GM15510 (cell line): ENCODE measurements around the gene MOCOS.

Experiments
- POLR2A ChIP-seq: IDR thresholded peaks from 3 replicates; pipeline ENCODE4 v1.6.1; 2011; ENCODE audit warnings: borderline replicate concordance; ENCODE audit not compliant: insufficient read length; ENCODE audit errors: extremely low read depth

MOCOS gene

GRCh38 chr18:36312806-36313395 is 125.6 kb downstream of the MOCOS start:
- no peak for TF ChIP-seq POLR2A

- TF ChIP-seq POLR2A = no peak
These were observed 126.8 kb downstream of the MOCOS start for GRCh38 chr18:36314098-36314497.

GRCh38 chr18:36314754-36315153 is 127.5 kb downstream of the MOCOS start:
- TF ChIP-seq POLR2A = no peak

- TF ChIP-seq POLR2A = no peak
These were observed 128.4 kb downstream of the MOCOS start for GRCh38 chr18:36315736-36316135.

- no peak for TF ChIP-seq POLR2A
These were observed 128.9 kb downstream of the MOCOS start for GRCh38 chr18:36316246-36316645.
